H9 (cell line): ENCODE results near the gene TANK. TPM values are rescaled to one million over a fixed set of nuclear protein-coding genes. Genes with fewer than 3 reads are reported as not detected.

Experiments
- DNase-seq: peaks from one replicate; pipeline ENCODE4 v3.0.0-alpha.2; 2017
- H2AFZ ChIP-seq: one replicate; pipeline ENCODE4 v1.6.1; 2013; ENCODE audit warnings: mild to moderate bottlenecking, low read length, control low read depth, moderate library complexity
- H2AK5ac ChIP-seq: 2 replicates; pipeline ENCODE4 v1.6.1; 2013; ENCODE audit warnings: low read length, control low read depth, mixed read lengths; ENCODE audit not compliant: insufficient read length
- H2BK120ac ChIP-seq: one replicate; pipeline ENCODE4 v1.6.1; 2013; ENCODE audit warnings: low read depth, mild to moderate bottlenecking, low read length, control low read depth, inconsistent platforms; ENCODE audit not compliant: poor library complexity, severe bottlenecking
- H2BK12ac ChIP-seq: 2 replicates; pipeline ENCODE4 v1.6.1; 2013; ENCODE audit warnings: low read length, control low read depth, mixed read lengths, low read depth; ENCODE audit not compliant: insufficient read length
- H2BK15ac ChIP-seq: 2 replicates; pipeline ENCODE4 v1.6.1; 2013; ENCODE audit warnings: low read depth, low read length, control low read depth
- H2BK20ac ChIP-seq: one replicate; pipeline ENCODE4 v1.6.1; 2013; ENCODE audit warnings: low read depth, mild to moderate bottlenecking, low read length, control low read depth, inconsistent platforms; ENCODE audit not compliant: poor library complexity, severe bottlenecking
- H2BK5ac ChIP-seq: 2 replicates; pipeline ENCODE4 v1.6.1; 2013; ENCODE audit warnings: low read length, control low read depth, mixed read lengths; ENCODE audit not compliant: insufficient read length
- H3K14ac ChIP-seq: 2 replicates; pipeline ENCODE4 v1.6.1; 2013; ENCODE audit warnings: low read length, control low read depth; ENCODE audit not compliant: insufficient read depth
- H3K18ac ChIP-seq: 2 replicates; pipeline ENCODE4 v1.6.1; 2013; ENCODE audit warnings: low read depth, mild to moderate bottlenecking, mixed read lengths, low read length, control low read depth; ENCODE audit not compliant: insufficient read length
- H3K23ac ChIP-seq: 2 replicates; pipeline ENCODE4 v1.6.1; 2013; ENCODE audit warnings: low read length, control low read depth, mixed read lengths, low read depth; ENCODE audit not compliant: insufficient read length
- H3K23me2 ChIP-seq: 2 replicates; pipeline ENCODE4 v1.6.1; 2013; ENCODE audit warnings: low read depth, mild to moderate bottlenecking, mixed read lengths, low read length, control low read depth; ENCODE audit not compliant: insufficient read length, poor library complexity, severe bottlenecking
- H3K27ac ChIP-seq: 2 replicates; pipeline ENCODE4 v1.5.1; 2013; ENCODE audit warnings: low read length, control low read depth, mixed read lengths, low read depth; ENCODE audit not compliant: insufficient read length
- H3K27me3 ChIP-seq: 2 replicates; pipeline ENCODE4 v1.6.1; 2013; ENCODE audit warnings: low read length, control low read depth, inconsistent platforms; ENCODE audit not compliant: insufficient read depth
- H3K4ac ChIP-seq: 2 replicates; pipeline ENCODE4 v1.6.1; 2013; ENCODE audit warnings: low read depth, mild to moderate bottlenecking, control low read depth, inconsistent platforms, low read length, moderate library complexity
- H3K4me1 ChIP-seq: 2 replicates; pipeline ENCODE4 v1.6.1; 2013; ENCODE audit warnings: low read length, control low read depth, inconsistent platforms; ENCODE audit not compliant: insufficient read depth
- H3K4me2 ChIP-seq: 2 replicates; pipeline ENCODE4 v1.6.1; 2013; ENCODE audit warnings: low read length, control low read depth, mixed read lengths; ENCODE audit not compliant: insufficient read length, insufficient read depth
- H3K56ac ChIP-seq: 2 replicates; pipeline ENCODE4 v1.6.1; 2013; ENCODE audit warnings: low read depth, mild to moderate bottlenecking, mixed read lengths, low read length, control low read depth; ENCODE audit not compliant: insufficient read length
- H3K79me1 ChIP-seq: 2 replicates; pipeline ENCODE4 v1.6.1; 2013; ENCODE audit warnings: low read depth, mild to moderate bottlenecking, moderate library complexity, low read length, control low read depth, inconsistent platforms; ENCODE audit not compliant: insufficient read depth, poor library complexity, severe bottlenecking
- H3K79me2 ChIP-seq: 2 replicates; pipeline ENCODE4 v1.6.1; 2013; ENCODE audit warnings: low read length, control low read depth, inconsistent platforms; ENCODE audit not compliant: insufficient read depth
- H3K9ac ChIP-seq: 2 replicates; pipeline ENCODE4 v1.6.1; 2013; ENCODE audit warnings: low read length, control low read depth, mixed read lengths; ENCODE audit not compliant: insufficient read length; ENCODE audit errors: extremely low read depth
- H3K9me3 ChIP-seq: one replicate; pipeline ENCODE4 v1.6.1; 2013; ENCODE audit warnings: low read depth, low read length, inconsistent platforms; ENCODE audit not compliant: control insufficient read depth
- H3T11ph ChIP-seq: one replicate; pipeline ENCODE4 v1.6.1; 2013; ENCODE audit warnings: mild to moderate bottlenecking, low read length, control low read depth, inconsistent platforms
- H4K20me1 ChIP-seq: one replicate; pipeline ENCODE4 v1.6.1; 2013; ENCODE audit not compliant: control insufficient read depth, insufficient read length, insufficient read depth
- H4K5ac ChIP-seq: 2 replicates; pipeline ENCODE4 v1.6.1; 2013; ENCODE audit warnings: low read depth, mild to moderate bottlenecking, mixed read lengths, low read length, control low read depth; ENCODE audit not compliant: insufficient read length
- H4K8ac ChIP-seq: replicated peaks from 2 replicates; pipeline ENCODE4 v1.6.1; 2013; ENCODE audit warnings: low read length, control low read depth, mixed read lengths, low read depth; ENCODE audit not compliant: insufficient read length
- H4K91ac ChIP-seq: 2 replicates; pipeline ENCODE4 v1.6.1; 2013; ENCODE audit warnings: low read depth, mild to moderate bottlenecking, moderate library complexity, mixed read lengths, low read length, control low read depth; ENCODE audit not compliant: insufficient read length
- H3K27ac Mint-ChIP-seq, 3 experiments: 2 replicates in 2 of 3; 3 replicates in 1 of 3; pipeline ENCODE4 v1.8.0; 2020 to 2021; ENCODE audit warnings: mixed read lengths in 3 of 3, mild to moderate bottlenecking in 1 of 3, moderate library complexity in 1 of 3
- H3K27me3 Mint-ChIP-seq: 2 replicates; pipeline ENCODE4 v1.8.0; 2021; ENCODE audit warnings: low read depth, mild to moderate bottlenecking, moderate library complexity, mixed read lengths
- H3K36me3 Mint-ChIP-seq, 3 experiments: 2 replicates in 2 of 3; 3 replicates in 1 of 3; pipeline ENCODE4 v1.8.0; 2020 to 2021; ENCODE audit warnings: low read depth in 3 of 3, mixed read lengths in 3 of 3; ENCODE audit not compliant: insufficient read depth in 1 of 3
- H3K4me1 Mint-ChIP-seq, 2 experiments: 2 replicates each; pipeline ENCODE4 v1.8.0; 2020; ENCODE audit warnings: mixed read lengths in 2 of 2
- H3K4me3 Mint-ChIP-seq, 2 experiments: 2 replicates in 1 of 2; 3 replicates in 1 of 2; pipeline ENCODE4 v1.8.0; 2020 to 2021; ENCODE audit warnings: mild to moderate bottlenecking in 2 of 2, mixed read lengths in 2 of 2, moderate library complexity in 1 of 2
- H3K9me3 Mint-ChIP-seq, 2 experiments: 2 replicates in 1 of 2; 3 replicates in 1 of 2; pipeline ENCODE4 v1.8.0; 2020; ENCODE audit warnings: mild to moderate bottlenecking in 2 of 2, mixed read lengths in 2 of 2, moderate library complexity in 1 of 2
- WGBS: extraction: QIAGEN DNeasy Blood & Tissue Kit; methylation state at CpG from one replicate; pipeline ENCODE4 v1.1.7; 2013; ENCODE audit warnings: missing lambda C conversion rate, low lambda C conversion rate, mixed read lengths; ENCODE audit not compliant: insufficient read length; ENCODE audit errors: extremely low coverage; 5-methylcytosine and 5-hydroxymethylcytosine counted together
- total RNA-seq: library from RNA; stranded (reverse); gene quantifications from 2 replicates; pipeline ENCODE4 v1.2.1, GENCODE V29; 2021
- TF ChIP-seq, protein P1 (sequence below): fragments of 200-600 bp; sonication (generic); conservative IDR thresholded peaks from 3 replicates; pipeline ENCODE4 v1.8.0; 2021; ENCODE audit warnings: antibody characterized with exemption, mild to moderate bottlenecking

TANK gene
- total RNA-seq, 1 experiment from 2014 or later, result 23.9 TPM

- Mint-ChIP-seq H3K36me3 (peaks cover 2 to 6% (median 5%) of the 10 kb centered on the region in 3 experiments; a peak in 6 of 7 replicates), H3K9me3 (no peaks in the 10 kb centered on the region), H3K27me3 (no peaks in the 10 kb centered on the region; the same call in 1 of the 2 replicates), H3K4me1 (peaks cover 9 to 17% of the 10 kb centered on the region in 2 experiments), H3K27ac (peak overlapping the region; percentile 17 to 99 (median 97); a peak in 6 of 7 replicates), H3K4me3 (peak overlapping the region; percentile 92 to 100)
- no peak overlapping the region for H2BK120ac ChIP-seq
- no peak overlapping the region for H4K8ac ChIP-seq
- H3K9me3 ChIP-seq, result no peaks in the 10 kb centered on the region
- no peak overlapping the region for H4K91ac ChIP-seq
- no peak overlapping the region for H3K4ac ChIP-seq
- DNase-seq, result no peak
- H3K23me2 ChIP-seq, result peaks cover 7% of the 10 kb centered on the region
- H3K14ac ChIP-seq, result peak overlapping the region; percentile 85; the same call in 1 of the 2 replicates
- no CpG with 5 or more reads among the region's 13 CpGs for WGBS
- H3T11ph ChIP-seq, result no peak overlapping the region
- TF ChIP-seq, protein P1, sequence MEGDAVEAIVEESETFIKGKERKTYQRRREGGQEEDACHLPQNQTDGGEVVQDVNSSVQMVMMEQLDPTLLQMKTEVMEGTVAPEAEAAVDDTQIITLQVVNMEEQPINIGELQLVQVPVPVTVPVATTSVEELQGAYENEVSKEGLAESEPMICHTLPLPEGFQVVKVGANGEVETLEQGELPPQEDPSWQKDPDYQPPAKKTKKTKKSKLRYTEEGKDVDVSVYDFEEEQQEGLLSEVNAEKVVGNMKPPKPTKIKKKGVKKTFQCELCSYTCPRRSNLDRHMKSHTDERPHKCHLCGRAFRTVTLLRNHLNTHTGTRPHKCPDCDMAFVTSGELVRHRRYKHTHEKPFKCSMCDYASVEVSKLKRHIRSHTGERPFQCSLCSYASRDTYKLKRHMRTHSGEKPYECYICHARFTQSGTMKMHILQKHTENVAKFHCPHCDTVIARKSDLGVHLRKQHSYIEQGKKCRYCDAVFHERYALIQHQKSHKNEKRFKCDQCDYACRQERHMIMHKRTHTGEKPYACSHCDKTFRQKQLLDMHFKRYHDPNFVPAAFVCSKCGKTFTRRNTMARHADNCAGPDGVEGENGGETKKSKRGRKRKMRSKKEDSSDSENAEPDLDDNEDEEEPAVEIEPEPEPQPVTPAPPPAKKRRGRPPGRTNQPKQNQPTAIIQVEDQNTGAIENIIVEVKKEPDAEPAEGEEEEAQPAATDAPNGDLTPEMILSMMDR, result no peak
- H2BK15ac ChIP-seq, result no peak overlapping the region
- H3K56ac ChIP-seq, result no peak overlapping the region
- no peak overlapping the region for H2AFZ ChIP-seq
- H3K79me1 ChIP-seq, result no peaks in the 10 kb centered on the region
- no peaks in the 10 kb centered on the region; the same call in 1 of the 2 replicates for H3K79me2 ChIP-seq
- no peaks in the 10 kb centered on the region for H3K4me1 ChIP-seq
- H3K27ac ChIP-seq, result no peak overlapping the region
- H2BK12ac ChIP-seq, result no peak overlapping the region
- H2BK5ac ChIP-seq, result no peak overlapping the region
- H4K20me1 ChIP-seq, result no peaks in the 10 kb centered on the region
- H2AK5ac ChIP-seq, result no peak overlapping the region
- peak overlapping the region; percentile 96 for H3K4me2 ChIP-seq
- H3K23ac ChIP-seq, result no peak overlapping the region
- no peaks in the 10 kb centered on the region for H3K27me3 ChIP-seq
- H3K18ac ChIP-seq, result no peak overlapping the region
- no peak overlapping the region for H4K5ac ChIP-seq
- peak overlapping the region; percentile 85 for H3K9ac ChIP-seq
- H2BK20ac ChIP-seq, result no peak overlapping the region
Observed at GRCh38 chr2:161161074-161161706, 962 bp downstream of the TANK start.
